ENCODE data around the gene TSN. TPM values are rescaled to one million over a fixed set of nuclear protein-coding genes. Genes with fewer than 3 reads are reported as not detected.
"Not testable (repeated sequence)": the region's sequence is repeated elsewhere in the genome, so short reads cannot be mapped to it uniquely, and the experiment has no call there.

The TSN gene
- total RNA-seq, 2 donors from 2014 or later = 63.9 to 75.1 TPM

DNA sequence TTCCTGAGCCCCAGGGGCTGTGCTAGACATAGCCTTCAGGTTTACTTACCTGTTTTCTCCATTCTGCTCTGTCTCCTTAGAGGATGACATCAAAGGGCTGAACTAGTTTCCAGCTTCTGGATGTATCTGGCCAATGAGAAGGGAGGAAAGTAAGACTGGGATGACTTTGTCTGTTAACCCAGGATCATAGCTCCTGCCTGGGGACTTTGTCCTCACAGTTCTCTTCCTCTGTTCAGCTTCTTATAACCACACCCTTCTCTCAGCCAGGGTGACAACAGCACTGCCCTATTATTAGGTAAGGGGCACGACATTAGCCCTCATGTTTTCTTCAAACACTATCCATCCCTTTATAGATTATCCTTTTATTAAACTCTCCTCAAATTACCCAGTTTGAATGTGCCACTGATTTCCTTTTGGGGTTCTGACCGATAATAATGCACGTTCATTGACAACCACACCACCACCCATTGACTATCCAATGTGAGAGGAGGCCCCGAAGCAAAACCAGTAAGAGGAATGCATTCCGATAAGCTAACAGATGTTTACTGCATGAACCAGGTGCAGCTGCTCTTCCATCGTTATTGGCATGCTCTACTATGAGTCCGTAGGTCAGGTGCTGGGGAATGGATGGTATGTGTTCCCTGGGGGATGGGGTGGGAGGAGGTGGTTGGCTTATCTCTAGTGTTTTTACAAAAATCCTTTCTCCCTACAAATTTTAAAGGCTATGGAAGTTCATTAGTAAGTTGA, 23.5 kb downstream of the TSN start:
- no peaks in the 10 kb centered on the region for H3K36me3 Mint-ChIP-seq
- no peaks in the 10 kb centered on the region for H3K9me3 Mint-ChIP-seq
- ATAC-seq = no peak
- DNase-seq (ENCODE audit: low spot score in 2 of 2) = no peak
- no peak overlapping the region for H3K27ac Mint-ChIP-seq

DNA sequence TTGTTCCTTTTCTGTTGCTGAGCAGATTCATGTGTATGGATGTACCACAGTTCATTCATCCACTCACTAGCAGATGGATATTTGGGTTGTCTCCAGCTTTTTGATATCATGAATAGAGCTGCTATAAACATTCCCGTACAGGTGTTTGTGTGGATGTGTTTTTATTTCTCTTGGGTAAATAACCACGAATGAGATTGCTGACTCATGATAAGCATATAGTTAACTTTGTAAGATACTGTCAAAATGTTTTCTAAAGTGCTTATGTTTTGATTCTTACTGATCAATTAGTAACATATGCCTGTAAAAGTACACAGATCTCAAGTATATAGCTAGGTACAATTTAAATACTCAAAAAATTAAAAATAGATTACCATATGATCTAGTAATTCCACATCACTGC, 27.7 kb downstream of the TSN start:
- no peak for DNase-seq (ENCODE audit: low spot score in 2 of 2)
- no peak overlapping the region for H3K27ac Mint-ChIP-seq
- no peaks in the 10 kb centered on the region for H3K36me3 Mint-ChIP-seq
- H3K9me3 Mint-ChIP-seq = no peaks in the 10 kb centered on the region
- no peak for ATAC-seq

GRCh38 chr2:121788685-121789084, 33.2 kb downstream of the TSN start:
- ATAC-seq (no peak), DNase-seq (ENCODE audit: low spot score in 2 of 2) (no peak)
- Mint-ChIP-seq H3K36me3 (no peaks in the 10 kb centered on the region), H3K27ac (no peak overlapping the region), H3K9me3 (no peaks in the 10 kb centered on the region)

DNA sequence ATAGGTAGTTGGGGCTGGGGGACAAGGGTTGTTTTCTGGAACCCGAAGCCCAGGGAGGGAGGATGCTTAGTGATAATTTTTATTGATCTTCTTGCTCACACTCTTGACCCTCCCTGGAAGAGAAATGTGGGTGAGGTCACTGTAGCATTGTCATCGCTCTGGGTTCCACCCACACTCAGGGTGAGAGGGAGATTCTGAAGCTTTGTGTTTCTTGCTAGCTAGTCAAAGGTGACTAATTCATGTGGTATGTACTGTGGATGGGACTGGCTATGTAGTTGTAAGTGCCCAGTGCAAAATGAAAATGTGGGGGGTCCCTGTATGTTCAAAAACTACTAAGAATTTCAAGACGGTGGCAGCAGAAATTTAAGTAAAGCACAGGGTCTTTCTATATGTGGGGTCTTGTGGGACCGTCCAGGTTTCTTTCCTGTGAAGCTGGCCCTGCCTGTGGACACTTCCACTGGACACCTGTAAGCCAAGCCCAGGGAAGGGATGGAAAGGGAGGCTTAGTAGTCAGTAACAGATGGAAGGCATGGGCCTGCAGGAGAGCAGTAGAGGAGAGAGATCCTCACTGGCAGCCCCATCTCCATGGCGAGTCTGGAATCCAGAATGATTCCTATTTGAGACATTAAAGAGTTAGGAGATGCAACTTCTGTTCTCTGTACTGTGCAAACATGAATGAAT, 35.0 kb downstream of the TSN start:
- no peak for DNase-seq (ENCODE audit: low spot score in 2 of 2)
- Mint-ChIP-seq H3K27ac (no peak overlapping the region), H3K36me3 (no peaks in the 10 kb centered on the region), H3K9me3 (no peaks in the 10 kb centered on the region)
- peak in 1 of 2 donors; percentile 33 for ATAC-seq

DNA sequence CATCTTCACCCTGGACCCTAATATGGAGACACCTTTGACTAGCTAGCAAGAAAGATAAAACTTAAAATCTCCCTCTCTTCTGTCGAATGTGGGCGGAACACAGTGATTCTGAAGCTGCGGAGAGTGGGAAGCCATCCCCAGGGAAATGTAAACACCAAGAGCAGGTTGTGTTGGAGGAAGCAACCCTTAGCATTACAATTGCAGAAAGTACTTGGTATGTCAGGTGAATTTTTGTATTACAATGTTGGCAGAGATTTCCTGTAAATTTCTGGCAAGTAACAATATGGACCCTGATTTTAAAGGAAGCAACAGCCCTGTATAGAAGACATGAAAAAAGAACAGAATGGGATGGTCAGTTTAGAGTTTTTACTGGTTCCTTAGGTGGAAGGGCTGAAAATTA, 35.8 kb downstream of the TSN start:
- DNase-seq (ENCODE audit: low spot score in 2 of 2) = no peak
- Mint-ChIP-seq H3K9me3 (no peaks in the 10 kb centered on the region), H3K27ac (no peak overlapping the region), H3K36me3 (no peaks in the 10 kb centered on the region)
- no peak for ATAC-seq

DNA sequence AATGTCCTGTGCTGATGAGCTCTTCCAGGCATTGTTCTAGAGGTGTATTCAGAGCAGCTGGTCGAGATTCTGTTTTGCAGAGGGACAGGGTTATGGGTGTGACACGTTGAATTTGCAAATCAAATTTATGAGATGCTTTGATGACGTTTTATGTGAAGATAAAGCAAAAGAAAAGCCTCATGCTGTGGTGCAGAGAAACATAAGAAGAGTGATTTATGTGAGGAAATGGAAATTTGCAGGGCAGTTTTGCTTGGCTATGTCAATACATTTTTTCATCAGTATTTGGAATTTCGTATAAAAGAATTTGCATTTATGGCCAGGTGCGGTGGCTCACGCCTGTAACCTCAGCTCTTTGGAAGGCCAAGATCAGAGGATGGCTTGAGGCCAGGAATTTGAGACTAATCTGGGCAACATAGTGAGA, 36.4 kb downstream of the TSN start:
- no peaks in the 10 kb centered on the region for H3K9me3 Mint-ChIP-seq
- no peak overlapping the region for H3K27ac Mint-ChIP-seq
- DNase-seq (ENCODE audit: low spot score in 2 of 2) (no peak), ATAC-seq (no peak)
- no peaks in the 10 kb centered on the region for H3K36me3 Mint-ChIP-seq

GRCh38 chr2:121793816-121794215, 38.4 kb downstream of the TSN start:
- H3K9me3 Mint-ChIP-seq = no peaks in the 10 kb centered on the region
- H3K27ac Mint-ChIP-seq = no peak overlapping the region
- DNase-seq (ENCODE audit: low spot score in 2 of 2) (no peak), ATAC-seq (no peak)
- H3K36me3 Mint-ChIP-seq = no peaks in the 10 kb centered on the region

GRCh38 chr2:121794233-121794632, 38.8 kb downstream of the TSN start:
- Mint-ChIP-seq H3K36me3 (no peaks in the 10 kb centered on the region), H3K9me3 (no peaks in the 10 kb centered on the region), H3K27ac (no peak overlapping the region)
- DNase-seq (ENCODE audit: low spot score in 2 of 2) (no peak), ATAC-seq (no peak)

DNA sequence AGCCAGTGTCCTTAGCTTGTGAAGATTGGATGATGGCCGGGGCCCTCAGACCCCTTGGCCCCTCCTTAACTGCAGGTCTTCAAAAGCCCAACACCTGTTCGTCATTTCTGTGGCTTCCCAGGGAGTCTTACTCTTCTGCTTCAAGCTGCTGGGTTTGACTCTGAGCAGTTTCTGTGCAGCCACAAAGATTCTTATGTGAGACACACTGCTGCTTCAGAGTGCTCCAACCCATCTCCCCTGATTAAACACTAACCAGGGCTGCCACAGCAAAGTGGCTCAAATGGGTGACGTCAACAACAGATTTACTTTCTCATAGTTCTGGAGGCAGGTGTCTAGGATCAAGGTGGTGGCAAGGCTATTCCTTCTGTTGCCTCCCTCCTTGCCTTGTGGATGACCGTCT, 40.8 kb downstream of the TSN start:
- H3K9me3 Mint-ChIP-seq = no peaks in the 10 kb centered on the region
- no peaks in the 10 kb centered on the region for H3K36me3 Mint-ChIP-seq
- ATAC-seq (no peak), DNase-seq (ENCODE audit: low spot score in 2 of 2) (no peak)
- no peak overlapping the region for H3K27ac Mint-ChIP-seq

GRCh38 chr2:121798617-121799016, 43.2 kb downstream of the TSN start:
- ATAC-seq (no peak), DNase-seq (ENCODE audit: low spot score in 2 of 2) (no peak)
- H3K27ac Mint-ChIP-seq = no peak overlapping the region
- peaks cover 7 to 8% of the 10 kb centered on the region in 2 donors for H3K9me3 Mint-ChIP-seq
- H3K36me3 Mint-ChIP-seq = peaks cover 10% of the 10 kb centered on the region in 2 donors

GRCh38 chr2:121801916-121802315, 46.5 kb downstream of the TSN start:
- ATAC-seq = no peak
- DNase-seq (ENCODE audit: low spot score in 2 of 2) = no peak
- H3K27ac Mint-ChIP-seq = no peak overlapping the region
- peaks cover 8 to 10% of the 10 kb centered on the region in 2 donors for H3K9me3 Mint-ChIP-seq
- peaks cover 10% of the 10 kb centered on the region in 2 donors for H3K36me3 Mint-ChIP-seq

- no peak for DNase-seq (ENCODE audit: low spot score in 2 of 2)
- no peak overlapping the region for H3K27ac Mint-ChIP-seq
- ATAC-seq = no peak
- peaks cover 10% of the 10 kb centered on the region in 2 donors for H3K36me3 Mint-ChIP-seq
- H3K9me3 Mint-ChIP-seq = peaks cover 8 to 10% of the 10 kb centered on the region in 2 donors
These were observed 48.1 kb downstream of the TSN start for GRCh38 chr2:121803503-121803902.

- H3K27ac Mint-ChIP-seq = no peak overlapping the region
- no peak for DNase-seq (ENCODE audit: low spot score in 2 of 2)
- peaks cover 8 to 10% of the 10 kb centered on the region in 2 donors for H3K9me3 Mint-ChIP-seq
These were observed 48.9 kb downstream of the TSN start for GRCh38 chr2:121804340-121804739.

DNA sequence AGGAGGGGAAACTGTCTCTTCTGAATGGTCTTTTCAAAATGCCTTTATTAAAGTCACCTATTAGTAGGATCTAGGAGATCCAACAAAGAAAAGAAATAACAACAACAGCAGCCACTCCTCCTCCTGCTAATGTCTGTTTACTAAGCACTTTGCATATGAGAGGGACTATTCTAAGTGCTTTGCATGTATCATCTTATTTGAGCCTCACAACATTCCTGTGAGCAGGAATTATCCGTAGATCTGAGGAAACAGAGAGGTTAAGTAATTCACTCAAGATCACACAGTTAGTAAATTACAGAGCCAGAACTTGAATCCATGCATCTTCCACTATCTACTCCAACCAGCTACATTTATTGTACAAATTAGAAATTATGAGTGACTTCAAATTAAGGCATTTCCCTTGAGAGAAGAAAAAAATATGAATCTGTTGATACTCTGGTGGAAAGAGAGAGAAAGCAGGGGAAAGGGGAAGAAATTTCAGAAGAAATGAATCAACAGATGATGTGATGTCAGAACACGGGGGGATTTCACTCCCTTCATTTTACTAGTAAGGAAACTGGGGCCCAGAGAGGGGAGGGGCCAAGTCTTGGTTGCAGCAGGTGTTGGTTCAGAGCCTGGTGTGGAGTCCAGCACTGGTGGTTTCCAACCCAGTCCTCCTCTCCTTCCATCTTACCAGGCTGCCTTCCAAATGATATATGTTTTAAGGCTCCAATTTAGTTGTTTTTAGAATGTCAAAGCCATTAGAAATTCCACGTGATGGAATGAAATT, 49.7 kb downstream of the TSN start:
- no peak for DNase-seq (ENCODE audit: low spot score in 2 of 2)
- no peak for ATAC-seq
- Mint-ChIP-seq H3K36me3 (peaks cover 10% of the 10 kb centered on the region in 2 donors), H3K9me3 (peaks cover 8 to 10% of the 10 kb centered on the region in 2 donors), H3K27ac (peak overlapping the region in 1 of 2 donors; percentile 10)

More at GRCh38 chr2:121804340-121804739, 48.9 kb downstream of the TSN start:
- no peak for ATAC-seq
- peaks cover 10% of the 10 kb centered on the region in 2 donors for H3K36me3 Mint-ChIP-seq

GRCh38 chr2:121805766-121806143, 50.3 kb downstream of the TSN start:
- ATAC-seq = no peak
- H3K27ac Mint-ChIP-seq = no peak overlapping the region
- peaks cover 8 to 10% of the 10 kb centered on the region in 2 donors for H3K9me3 Mint-ChIP-seq

GRCh38 chr2:121807771-121808170, 52.3 kb downstream of the TSN start:
- not testable (repeated sequence) for H3K36me3 Mint-ChIP-seq; DNase-seq (ENCODE audit: low spot score in 2 of 2); H3K9me3 Mint-ChIP-seq; H3K27ac Mint-ChIP-seq; ATAC-seq

More at GRCh38 chr2:121805766-121806143, 50.3 kb downstream of the TSN start:
- H3K36me3 Mint-ChIP-seq = peaks cover 10% of the 10 kb centered on the region in 2 donors
- no peak for DNase-seq (ENCODE audit: low spot score in 2 of 2)

GRCh38 chr2:121809607-121810006, 54.2 kb downstream of the TSN start:
- no peaks in the 10 kb centered on the region for H3K9me3 Mint-ChIP-seq
- H3K27ac Mint-ChIP-seq = no peak overlapping the region
- no peak for DNase-seq (ENCODE audit: low spot score in 2 of 2)
- no peaks in the 10 kb centered on the region for H3K36me3 Mint-ChIP-seq
- ATAC-seq = no peak

Measured in activated naive CD4-positive, alpha-beta T cell treated with anti-CD3 and anti-CD28 coated beads, Interleukin-2, amount 50 U/mL, for 72 hours (primary cell).